ENCODE data around the gene PROB1. TPM values are rescaled to one million over a fixed set of nuclear protein-coding genes. Genes with fewer than 3 reads are reported as not detected.

The PROB1 gene
- total and polyA plus RNA-seq, 2 of the 8 experiments (the other 6 are each of a cell fraction or from before 2014, with no cell fraction given): 0.89 to 3.1 TPM

DNA sequence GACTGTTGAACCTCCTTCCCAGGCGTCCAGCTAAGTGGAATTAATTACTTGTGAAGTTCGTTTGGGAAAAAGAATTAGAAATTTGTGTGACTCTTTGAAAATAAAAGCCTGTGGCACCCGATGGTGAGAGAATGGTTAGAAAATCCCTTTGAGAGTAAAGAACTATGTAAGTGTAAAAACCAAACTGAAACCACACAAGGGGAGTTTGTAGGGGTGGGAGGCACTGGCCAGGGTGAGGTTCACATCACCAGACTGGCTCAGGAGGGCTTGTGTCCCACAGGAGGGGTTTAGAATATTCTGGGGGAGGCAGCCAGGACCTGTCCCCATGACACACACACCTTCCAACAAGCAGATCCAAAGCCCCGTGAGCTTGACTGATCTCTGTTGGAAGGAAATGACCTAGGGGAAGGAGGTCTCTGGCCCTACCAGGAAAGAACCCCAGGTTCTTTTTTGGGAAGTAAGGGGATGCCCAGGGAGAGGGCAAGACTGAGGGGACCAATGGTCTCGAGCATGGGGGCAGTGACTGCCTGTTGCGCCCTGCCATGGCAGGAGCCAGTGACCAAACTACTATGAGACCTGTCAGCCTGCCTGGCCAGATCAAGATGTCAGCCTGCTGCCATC lies 4.7 kb upstream of the PROB1 start:
- Histone ChIP-seq H4K8ac (ENCODE audit: extremely low read depth, insufficient read depth, low read length) (no peak overlapping the region), H3K4ac (replicated peaks; ENCODE audit: insufficient read length, low read depth, low read length) (no peak overlapping the region), H2BK15ac (ENCODE audit: low read length) (no peak overlapping the region), H4K5ac (ENCODE audit: insufficient read length, low read depth, low read length) (no peak overlapping the region), H3K14ac (ENCODE audit: insufficient read length) (no peak overlapping the region), H3K9me3 (ENCODE audit: insufficient read depth in 2 of 2, low read depth in 1 of 2, low read length in 1 of 2) (no peaks in the 10 kb centered on the region), H2BK12ac (ENCODE audit: low read depth, low read length) (no peak overlapping the region), H2BK20ac (ENCODE audit: low read length) (no peak overlapping the region), H3K9ac (replicated peaks in 1 of 4; ENCODE audit: extremely low read depth in 1 of 4, low read depth in 3 of 4, low read length in 3 of 4) (no peak overlapping the region; a peak in 1 of 7 replicates), H3K56ac (replicated peaks; ENCODE audit: insufficient read length, low read depth, low read length) (no peak overlapping the region), H3K27ac (ENCODE audit: low read depth, low read length) (no peak overlapping the region), H2AK5ac (ENCODE audit: low read depth, low read length) (no peak overlapping the region), H3K23me2 (ENCODE audit: low read depth, low read length) (peaks cover 9% of the 10 kb centered on the region), H3K4me3 (ENCODE audit: extremely low read depth in 1 of 4, insufficient read depth in 2 of 4, low read depth in 3 of 4, low read length in 4 of 4) (no peak overlapping the region), H4K91ac (replicated peaks; ENCODE audit: insufficient read length, low read length) (no peak overlapping the region), H3K23ac (ENCODE audit: insufficient read length) (no peak overlapping the region), H3K4me2 (ENCODE audit: insufficient read depth in 1 of 2, low read depth in 2 of 2, low read length in 2 of 2) (no peak overlapping the region), H2AFZ (ENCODE audit: low read length) (no peak overlapping the region), H3K79me1 (ENCODE audit: low read depth, low read length) (no peaks in the 10 kb centered on the region), H3K79me2 (ENCODE audit: control insufficient read depth in 1 of 2, insufficient read depth in 2 of 2, low read length in 2 of 2) (no peaks in the 10 kb centered on the region; a peak in 2 of 4 replicates), H4K20me1 (replicated peaks in 1 of 2; ENCODE audit: control insufficient read depth in 1 of 2, insufficient read depth in 2 of 2, low read length in 2 of 2) (peaks cover 0 to 4% of the 10 kb centered on the region in 2 experiments), H3K4me1 (replicated peaks in 1 of 4; ENCODE audit: control insufficient read depth in 3 of 4, insufficient read depth in 4 of 4, low read length in 3 of 4) (peaks cover 3 to 16% (median 8%) of the 10 kb centered on the region in 4 experiments), H3K18ac (ENCODE audit: extremely low read depth, low read length) (no peak overlapping the region), H3K27me3 (replicated peaks in 1 of 4; ENCODE audit: control insufficient read depth in 3 of 4, extremely low read depth in 1 of 4, insufficient read depth in 3 of 4, low read length in 3 of 4) (peaks cover 0 to 12% (median 9%) of the 10 kb centered on the region in 4 experiments; a peak in 5 of 7 replicates), H2BK5ac (ENCODE audit: low read depth, low read length) (no peak overlapping the region), H2BK120ac (replicated peaks; ENCODE audit: low read depth, low read length) (no peak overlapping the region), H3K36me3 (ENCODE audit: control insufficient read depth in 2 of 4, insufficient read depth in 4 of 4, low read length in 3 of 4) (peaks cover 0 to 6% (median 3%) of the 10 kb centered on the region in 4 experiments; a peak in 2 of 8 replicates)
- 94% methylated on average over 6 of the region's 6 CpGs; no CpG with 5 or more reads in 1 of the 2 experiments for WGBS, 2 experiments (ENCODE audit: extremely low coverage in 1 of 2, insufficient coverage in 1 of 2, insufficient read length in 1 of 2, insufficient replicate concordance in 2 of 2, low coverage in 1 of 2, low lambda C conversion rate in 2 of 2, missing lambda C conversion rate in 1 of 2)
- TF ChIP-seq, protein P1, sequence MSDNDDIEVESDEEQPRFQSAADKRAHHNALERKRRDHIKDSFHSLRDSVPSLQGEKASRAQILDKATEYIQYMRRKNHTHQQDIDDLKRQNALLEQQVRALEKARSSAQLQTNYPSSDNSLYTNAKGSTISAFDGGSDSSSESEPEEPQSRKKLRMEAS (IDR thresholded peaks at IDR 0.05): no peak
- no peak for TF ChIP-seq HDAC2 (IDR thresholded peaks at IDR 0.05; ENCODE audit: borderline replicate concordance in 1 of 2, low read depth in 2 of 2, low read length in 2 of 2)
- TF ChIP-seq SP1 (IDR thresholded peaks at IDR 0.05; ENCODE audit: low read depth, low read length): no peak
- no peak for TF ChIP-seq ASH2L (IDR thresholded peaks at IDR 0.05; ENCODE audit: low read length)
- TF ChIP-seq YY1 (IDR thresholded peaks at IDR 0.05; ENCODE audit: low read depth, low read length): no peak
- TF ChIP-seq CEBPB (IDR thresholded peaks at IDR 0.05; ENCODE audit: low read depth, low read length): no peak
- TF ChIP-seq KDM1A (IDR thresholded peaks at IDR 0.05; ENCODE audit: borderline replicate concordance, low read length): no peak
- TF ChIP-seq SIN3A (conservative IDR thresholded peaks at IDR 0.05 in 1 of 2, IDR thresholded peaks at IDR 0.05 in 1 of 2; ENCODE audit: low read depth in 1 of 2, low read length in 2 of 2): no peak
- no peak for TF ChIP-seq TEAD4 (IDR thresholded peaks at IDR 0.05; ENCODE audit: low read depth, low read length)
- no peak for TF ChIP-seq NANOG (IDR thresholded peaks at IDR 0.05; ENCODE audit: insufficient read depth, low read depth, low read length, poor library complexity, severe bottlenecking)
- TF ChIP-seq SAP30 (IDR thresholded peaks at IDR 0.05; ENCODE audit: insufficient read depth, insufficient replicate concordance, low read length): no peak
- TF ChIP-seq JUND (IDR thresholded peaks at IDR 0.05; ENCODE audit: low read length): no peak
- ChIA-PET CTCF (ENCODE audit: partially characterized antibody) (interaction anchor here (0.6 to 3.4 kb wide), 3 partner anchors 11 to 73 kb away, joined by 3 to 14 read pairs (median 4); no protein-coding TSS in a partner anchor), POLR2A (ENCODE audit: partially characterized antibody) (interaction anchor here (0.9 to 1.1 kb wide), 2 partner anchors 8 to 16 kb away, joined by 3 read pairs; no protein-coding TSS in a partner anchor)
- DNase-seq (ENCODE audit: low read depth in 1 of 2, low spot score in 2 of 2) (no peak), FAIRE-seq (no peak)
